Activated T-cell treated with anti-CD3 and anti-CD28 coated beads for 24 hours (primary cell): ENCODE results near the gene ZFP92.
"Not testable (repeated sequence)": the region's sequence is repeated elsewhere in the genome, so short reads cannot be mapped to it uniquely, and the experiment has no call there.

Source experiments
- DNase-seq: peaks from one replicate; pipeline ENCODE4 v3.0.0-alpha.2; 2020; ENCODE audit warnings: low read depth

ZFP92 gene

DNA sequence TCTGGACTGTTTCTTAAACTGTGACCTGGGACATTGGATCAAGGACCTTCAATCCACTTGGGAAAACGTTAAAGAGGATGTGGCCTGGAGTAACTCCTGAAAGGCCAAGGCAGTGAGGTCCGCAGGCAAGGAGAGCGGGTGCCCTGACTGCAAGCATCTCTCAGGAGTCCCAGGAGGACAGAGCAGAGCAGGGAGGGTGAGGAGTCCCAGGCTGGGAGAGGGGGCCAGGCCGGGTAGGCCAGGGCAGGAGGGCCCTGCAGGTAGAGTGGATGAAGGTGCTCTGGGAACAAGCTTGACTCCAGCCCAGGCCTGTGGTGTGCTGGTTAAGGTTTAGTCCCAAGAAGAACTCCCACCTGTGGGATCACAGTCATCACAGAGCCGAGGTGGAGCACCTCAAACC is 23.9 kb upstream of the ZFP92 start:
- DNase-seq, result no peak

DNA sequence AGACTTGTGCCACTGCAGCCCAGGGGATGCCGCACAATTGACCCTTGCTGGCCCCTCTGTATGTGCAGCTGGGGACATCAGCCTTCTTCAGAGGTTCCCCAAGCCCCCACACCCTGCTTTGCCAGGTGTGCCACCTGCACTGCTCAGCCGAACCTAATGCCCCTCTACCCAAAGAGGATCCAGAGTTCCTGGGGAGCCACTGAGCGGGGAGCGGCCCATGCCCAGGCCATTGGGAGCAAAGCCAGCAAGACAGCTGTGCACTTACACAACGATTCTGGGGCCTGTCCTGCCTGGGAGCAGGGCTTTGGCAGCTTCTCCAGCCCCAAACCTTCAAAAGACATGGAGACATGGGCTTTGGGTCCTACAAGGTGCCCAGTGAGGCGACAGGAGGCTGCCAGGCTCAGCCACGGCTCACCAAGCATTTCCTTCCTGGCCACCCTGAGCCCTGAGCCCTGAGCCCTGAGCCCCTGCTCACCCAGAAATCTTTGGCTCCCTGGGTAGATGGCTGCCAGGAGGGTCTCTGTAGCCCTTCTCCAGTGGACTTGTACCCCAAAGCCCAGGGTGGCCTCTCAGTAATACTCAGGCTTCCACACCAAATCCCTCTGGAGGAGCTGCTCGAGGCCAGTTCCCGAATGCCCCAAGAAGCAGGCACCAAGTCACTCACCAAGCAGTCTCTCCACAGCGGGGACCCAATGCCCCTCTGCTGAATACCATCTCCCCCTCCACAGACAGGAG is 23.1 kb upstream of the ZFP92 start:
- no peak for DNase-seq

DNA sequence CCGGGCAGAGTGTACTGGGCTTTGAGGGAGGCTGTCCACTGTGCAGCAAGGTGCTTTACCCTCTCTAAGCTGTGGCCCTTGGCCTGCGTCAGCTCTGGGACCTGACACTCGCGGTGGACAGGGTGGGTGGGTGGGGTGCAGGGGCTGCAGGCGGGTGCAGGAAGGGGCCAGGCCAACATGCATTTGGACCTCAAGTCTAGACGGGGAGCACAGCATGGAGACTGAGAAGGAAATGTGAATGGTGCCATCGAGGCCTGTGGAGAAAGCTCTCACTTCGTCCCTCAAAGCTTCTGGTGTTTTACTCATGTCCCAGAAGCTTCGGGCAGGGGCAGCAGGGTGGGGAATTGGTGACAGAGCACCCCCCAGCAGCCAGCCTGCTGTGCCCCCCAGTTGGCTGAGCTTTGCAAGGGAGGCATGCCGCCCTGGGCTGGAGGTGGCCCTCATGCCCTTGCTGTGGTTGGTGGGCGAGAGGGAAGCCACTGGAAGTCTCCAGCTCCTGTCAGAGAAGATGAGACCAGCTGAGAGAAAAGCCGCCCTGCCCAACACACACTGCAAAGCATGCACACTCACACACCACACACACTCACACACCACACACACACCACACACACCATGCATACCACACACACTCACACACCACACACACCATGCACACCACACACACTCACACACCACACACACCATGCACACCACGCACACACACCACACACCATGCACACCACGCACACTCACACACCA is 22.4 kb upstream of the ZFP92 start:
- no peak for DNase-seq

DNA sequence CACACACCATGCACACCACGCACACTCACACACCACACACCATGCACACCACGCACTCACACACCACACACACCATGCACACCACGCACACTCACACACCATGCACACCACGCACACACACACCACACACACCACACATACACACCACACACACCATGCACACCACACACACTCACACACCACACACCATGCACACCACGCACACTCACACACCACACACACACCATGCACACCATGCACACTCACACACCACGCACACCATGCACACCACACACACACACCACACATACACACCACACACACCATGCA is 21.9 kb upstream of the ZFP92 start:
- not testable (repeated sequence) for DNase-seq

DNA sequence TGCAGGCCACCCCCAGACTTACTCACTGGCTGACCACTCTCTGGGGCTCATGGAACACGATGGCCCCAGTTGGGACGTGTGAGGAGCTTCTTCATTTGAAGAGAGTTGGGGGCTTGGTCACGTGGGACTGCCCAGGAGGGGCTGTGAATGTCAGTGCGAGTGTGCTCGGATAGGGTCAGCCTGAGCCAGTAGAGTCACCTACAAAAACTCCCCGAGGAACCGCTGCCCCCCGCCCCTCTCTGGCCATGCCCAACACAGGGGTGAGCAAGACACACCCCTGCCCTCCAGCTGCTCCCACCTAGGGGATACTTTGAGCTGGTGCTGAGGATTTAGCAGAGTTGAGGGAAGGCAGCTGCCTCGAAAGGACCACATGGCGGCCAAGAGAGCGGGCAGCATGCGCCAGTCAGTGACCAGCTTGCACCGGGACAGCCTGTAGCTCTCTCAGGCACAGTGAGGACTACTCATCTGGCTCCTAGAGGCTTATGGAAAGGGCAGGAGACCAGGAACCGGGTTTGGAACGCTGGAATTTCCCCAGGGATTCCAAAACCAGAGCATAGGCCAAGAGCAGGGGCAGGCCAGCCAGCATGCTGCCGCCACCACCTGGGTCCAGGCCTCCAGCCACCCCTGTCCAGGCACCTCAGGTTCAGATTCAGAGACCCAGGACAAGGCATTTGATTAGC is 18.5 kb upstream of the ZFP92 start:
- no peak for DNase-seq

DNA sequence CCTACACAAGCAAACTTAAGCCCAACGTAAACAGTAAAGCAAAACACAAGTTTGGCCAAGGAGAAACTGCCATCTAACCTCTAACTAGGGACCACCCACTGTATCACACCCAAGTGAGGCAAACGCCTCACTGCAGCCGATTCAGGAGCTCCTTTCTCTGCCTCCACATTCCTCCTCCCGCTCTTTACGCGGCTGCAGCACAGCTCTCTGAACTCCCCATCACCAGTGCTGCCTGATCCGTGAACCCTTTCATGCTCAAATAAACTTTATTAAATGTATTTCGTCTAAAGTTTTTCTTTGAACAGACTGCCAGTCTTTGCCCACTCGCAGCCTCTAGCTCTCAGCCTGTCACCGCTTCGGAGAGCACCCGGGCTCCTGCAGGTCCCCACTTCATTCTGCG is 16.7 kb upstream of the ZFP92 start:
- no peak for DNase-seq

DNA sequence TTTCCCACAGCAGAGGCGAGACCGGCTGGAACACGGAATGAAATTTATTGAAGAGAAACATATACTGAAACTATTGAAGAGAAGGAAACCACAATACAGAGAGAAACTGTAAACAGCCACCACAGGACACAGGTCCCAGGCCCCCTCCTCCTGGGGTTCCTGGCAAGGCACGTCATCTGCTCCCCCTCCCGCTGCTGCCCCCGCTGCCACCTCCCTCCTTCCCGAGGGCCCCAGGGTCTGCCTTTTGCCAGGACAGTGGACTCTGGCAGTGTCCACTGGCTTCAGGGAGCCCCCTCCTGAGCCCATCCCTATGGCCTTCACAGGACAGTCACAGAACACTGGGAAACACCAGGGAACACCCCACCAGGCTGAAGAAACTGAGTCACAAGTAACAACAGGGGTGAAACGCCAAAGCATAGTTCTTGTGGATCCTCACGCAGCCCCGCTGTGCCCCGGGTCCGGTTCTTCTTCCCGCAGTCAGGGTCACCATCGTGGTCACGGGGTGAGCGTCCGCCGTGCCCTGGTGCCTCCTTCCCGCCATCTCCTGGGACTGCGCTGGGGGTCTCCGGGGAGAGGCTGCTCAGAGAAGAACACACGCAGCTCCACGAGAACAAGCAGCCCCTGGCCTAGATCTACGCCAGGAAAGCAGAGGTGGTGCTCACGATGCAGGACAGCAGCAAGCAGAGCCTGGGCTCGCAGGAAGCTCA is 15.5 kb upstream of the ZFP92 start:
- DNase-seq, result no peak

DNA sequence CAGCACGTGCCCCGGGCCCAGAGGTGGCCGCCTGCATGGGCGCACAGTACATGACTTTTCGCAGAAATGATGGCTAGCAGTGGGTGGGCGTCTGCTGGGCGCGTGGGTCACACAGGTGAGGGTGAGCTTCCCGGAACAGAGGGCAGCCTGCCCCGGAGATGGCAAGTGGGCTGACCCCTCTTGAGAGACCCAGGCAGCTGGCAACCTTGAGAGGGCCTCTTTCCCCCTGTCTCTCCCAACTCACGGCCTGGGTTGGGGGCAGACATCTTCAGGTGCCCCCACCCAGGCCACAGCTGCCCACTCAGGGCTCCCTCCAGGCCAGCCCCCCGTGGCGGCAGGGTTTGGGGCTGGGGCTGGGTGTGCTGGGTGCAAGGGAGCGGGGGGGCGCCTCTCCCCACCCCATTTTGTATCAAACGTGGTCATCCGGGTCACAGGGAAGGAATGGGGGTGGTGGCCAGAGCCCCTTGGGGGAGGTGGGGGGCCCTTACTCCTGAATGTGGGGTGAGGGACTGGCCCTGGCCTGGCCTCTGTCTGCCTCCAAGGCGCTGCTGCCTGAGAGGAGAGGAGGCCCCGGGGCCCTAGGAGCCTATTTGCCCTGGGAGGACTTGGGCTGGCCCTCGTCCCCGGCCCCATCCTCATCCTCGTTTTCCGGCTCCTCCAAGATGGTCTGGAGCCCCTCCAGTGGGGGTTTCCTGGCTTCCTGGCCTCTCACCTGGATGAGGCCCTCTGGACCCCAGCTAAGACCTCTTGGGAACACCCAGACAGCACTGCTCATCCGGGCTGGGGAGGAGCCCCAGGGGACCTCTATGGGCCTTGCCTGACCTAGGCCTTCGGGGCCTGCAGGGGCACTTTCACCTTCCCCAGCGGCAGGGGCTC is 14.7 kb upstream of the ZFP92 start:
- DNase-seq, result no peak

DNA sequence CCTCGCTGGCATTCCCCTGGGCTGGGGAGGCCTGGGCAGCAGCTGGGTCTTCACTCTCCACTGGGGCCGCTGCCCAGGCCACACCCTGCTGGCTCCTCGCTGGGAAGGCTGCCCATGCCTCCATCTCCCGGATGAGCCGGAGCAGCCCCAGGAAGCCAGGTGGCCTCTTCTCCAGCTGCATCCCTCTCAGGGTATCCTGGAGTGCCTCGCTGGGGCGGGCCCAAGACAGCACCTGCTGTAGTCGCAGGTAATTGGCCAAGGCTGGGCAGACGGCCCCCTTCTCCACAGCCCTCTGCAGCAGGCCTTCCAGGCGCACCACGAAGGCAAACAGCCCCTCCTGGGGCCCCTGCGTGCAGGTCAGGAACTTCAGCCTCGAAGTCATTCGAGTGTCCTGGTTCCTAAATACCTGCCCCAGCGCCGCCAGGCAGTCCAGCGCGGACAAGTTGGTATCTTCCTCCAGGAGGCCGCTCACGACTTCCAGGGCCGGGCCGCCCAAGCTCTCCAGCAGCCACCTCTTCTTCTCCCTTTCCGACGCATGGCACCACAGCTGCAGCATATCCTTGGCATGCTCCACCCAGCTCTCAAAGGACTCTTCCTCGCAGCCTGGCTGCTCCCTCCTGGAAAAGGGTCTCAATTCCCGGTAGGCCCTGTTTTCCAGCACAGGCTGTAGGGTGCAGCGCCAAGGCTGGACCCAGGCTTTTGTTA is 13.9 kb upstream of the ZFP92 start:
- DNase-seq, result no peak

DNA sequence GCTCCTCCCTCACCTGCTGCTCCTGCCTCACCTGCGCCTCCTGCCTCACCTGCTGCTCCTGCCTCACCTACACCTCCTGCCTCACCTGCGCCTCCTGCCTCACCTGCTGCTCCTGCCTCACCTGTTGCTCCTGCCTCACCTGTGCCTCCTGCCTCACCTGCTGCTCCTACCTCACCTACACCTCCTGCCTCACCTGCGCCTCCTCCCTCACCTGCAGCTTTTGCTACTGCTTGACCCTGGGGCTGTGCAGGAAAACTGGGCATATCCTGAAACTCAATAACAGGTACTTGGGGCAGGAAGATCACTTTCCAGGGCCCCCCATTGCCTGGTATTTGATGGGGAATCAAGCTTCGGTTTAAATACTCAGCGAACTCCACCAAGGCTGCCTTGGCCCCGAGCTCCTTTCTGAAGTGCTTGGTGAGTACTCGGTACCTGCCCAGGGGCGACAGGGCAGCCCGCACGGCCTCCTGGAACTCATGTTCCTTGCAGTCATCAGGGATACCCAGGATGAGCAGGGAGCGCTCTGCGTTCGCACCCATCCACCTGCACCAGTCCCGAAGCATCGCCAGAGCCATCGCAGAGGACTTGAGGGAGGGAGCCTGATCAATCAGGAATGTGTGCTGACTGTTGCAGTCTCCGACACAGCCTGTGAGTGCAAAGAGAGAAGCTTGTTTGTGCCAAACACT is 12.9 kb upstream of the ZFP92 start:
- DNase-seq, result no peak

DNA sequence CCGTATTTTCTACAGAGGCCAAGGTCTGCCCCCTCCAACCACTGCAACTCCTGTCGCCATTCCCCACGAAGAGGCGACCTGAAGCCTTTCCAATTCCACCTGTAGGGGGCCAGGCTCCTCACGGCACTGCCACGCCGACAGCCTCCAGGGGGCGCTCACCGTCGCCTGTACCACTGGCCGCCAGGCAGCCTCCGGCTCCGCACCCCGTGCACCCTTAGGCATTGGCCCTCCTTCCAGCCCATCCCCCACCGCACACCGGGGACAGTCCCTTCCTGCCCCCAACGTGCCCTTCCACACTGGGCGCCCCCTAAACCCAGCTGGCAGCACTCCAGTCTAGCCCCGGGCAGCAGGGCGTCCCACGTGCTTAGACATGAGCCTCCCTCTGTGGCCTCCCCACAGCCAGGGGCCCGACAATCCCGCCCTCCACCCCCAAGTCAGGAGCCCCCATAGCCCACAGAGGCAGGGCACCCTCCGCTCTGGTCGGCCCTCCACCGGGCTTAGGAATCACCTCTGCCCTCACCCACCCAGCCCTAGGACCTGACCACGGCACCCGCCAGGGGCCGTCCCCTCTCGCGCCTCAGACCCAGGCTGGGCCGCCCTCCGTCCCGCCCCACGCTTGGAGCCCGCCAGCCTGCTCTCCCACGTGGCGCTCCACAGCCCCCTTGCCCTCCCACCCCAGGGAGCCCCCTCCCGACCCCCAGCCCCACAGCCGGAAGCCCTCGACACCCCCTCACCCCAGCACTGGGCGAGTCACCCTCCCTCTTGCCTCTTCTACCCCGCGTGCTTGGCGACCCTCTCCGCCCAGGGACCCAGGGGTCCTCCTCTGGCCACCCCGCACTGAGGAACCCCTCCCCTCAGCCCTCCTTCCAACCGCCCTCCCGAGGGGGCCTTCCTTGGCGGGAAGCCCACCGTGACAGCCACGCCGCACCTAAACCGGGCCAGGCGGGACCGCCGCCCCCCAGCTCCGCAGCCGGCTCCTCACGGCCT is 10.8 kb upstream of the ZFP92 start:
- DNase-seq, result peak; percentile 30

DNA sequence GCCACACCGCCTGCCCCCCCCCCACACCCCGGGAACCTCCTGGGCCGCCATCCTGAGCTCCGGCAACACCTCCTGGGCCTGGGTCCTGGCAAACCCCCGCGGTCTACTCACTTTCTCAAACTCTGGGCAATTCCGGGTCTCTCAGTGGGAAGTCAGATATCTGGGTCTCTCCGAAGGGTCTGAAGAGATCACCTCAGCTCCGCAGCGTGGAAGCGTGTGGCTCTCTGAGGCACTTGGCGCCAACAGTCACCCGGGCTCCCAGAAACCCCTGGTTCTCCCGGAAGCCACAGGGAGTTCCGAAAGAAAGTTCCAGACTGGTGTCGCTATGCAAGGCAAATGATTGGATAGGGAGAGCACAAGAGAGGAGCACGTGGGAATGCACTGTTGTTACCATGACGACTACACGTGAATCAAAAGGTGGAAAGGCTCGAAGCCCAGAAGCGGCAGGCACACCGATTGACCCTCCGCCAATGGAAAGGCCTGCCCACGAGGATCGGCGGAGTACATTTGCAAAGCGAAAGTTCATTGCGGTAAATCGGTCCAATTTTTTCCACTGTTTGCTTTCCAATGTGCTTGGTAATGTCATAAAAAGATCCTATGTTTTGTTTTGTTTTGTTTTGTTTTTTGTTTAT is 10.0 kb upstream of the ZFP92 start, which contains the start of gene PNMA6E:
Gene PNMA6E, minus strand, starts transcription at position 218 of the 632 bp plus-strand sequence. CDS start 2,501 bp downstream, outside the sequence.
- no peak for DNase-seq

DNA sequence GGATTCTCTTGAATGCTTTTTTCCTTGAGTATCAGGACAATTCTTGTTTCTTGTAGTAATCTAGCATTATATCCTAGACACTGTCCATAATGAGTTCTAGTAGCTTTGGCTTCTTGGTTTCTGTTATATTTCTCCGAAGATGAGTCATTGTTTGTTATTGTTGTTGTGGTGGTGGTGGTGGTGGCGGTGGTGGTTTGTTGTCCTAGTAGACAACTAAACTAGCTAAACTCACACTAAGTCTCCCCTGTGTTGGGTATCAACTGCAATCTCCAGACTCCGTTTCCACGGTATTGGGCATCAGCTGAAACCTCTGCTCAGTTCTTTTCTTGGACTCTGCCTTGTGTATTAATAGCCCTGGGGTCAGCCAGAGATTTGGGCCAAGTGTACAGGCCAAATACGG is 6.9 kb upstream of the ZFP92 start:
- DNase-seq, result not testable (repeated sequence)

DNA sequence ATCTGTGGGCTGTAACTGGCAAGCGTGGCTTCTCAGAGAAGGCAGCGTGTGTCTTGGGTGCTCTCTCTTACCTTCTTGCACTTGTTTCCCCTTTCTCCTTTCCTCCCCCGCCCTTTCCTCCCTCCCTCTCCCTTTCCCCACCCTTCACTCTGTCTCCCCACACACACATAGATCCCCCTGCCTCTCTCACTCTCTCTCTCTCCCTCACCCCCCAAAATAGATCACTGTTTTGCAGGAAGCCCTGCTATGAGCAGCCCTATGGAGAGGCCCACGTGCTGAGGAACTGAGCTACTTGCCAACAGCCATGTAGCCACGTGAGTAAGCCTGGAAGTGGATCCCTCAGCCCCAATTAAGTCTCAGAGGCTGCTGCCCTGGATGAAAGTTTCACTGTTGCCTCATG is 5.8 kb upstream of the ZFP92 start:
- DNase-seq, result no peak

DNA sequence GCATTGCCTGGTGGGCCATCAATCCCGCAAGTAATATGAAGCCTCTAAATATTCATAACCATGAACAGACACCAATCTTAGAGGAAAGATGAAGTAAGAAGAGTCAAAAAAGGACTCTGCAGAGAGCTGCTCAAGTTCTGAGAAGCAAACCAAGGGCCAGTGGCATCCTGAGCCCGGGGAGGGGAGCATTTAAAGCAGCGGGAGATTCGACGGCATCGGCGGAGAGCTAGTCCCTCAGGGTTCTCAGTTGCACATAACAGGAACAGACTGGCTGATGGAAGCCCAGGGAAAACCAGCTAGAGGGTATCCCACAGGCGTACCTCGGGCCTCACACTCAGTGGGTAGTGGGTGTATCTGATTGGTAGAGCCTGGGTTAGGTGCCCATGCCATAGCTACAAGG is 5.3 kb upstream of the ZFP92 start:
- no peak for DNase-seq

DNA sequence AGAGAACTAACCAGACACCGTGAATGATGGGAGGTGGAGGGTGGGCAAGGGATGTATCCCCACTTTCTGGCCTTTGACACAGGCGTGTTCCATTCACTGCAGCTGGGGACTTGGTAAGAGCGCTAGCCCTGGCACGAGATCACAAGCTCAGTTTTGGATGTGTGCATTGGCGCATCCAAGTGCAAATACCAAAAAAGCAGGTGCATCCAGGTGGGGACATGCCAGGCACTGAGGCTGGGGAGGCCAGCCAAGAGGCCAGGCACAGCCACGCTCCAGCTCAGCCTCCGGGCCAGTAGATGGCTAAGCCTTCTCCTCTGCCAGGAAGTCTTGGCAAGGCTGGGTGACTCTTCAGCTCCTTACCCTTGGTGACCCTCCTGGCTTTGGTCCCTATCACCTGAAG is 4.4 kb upstream of the ZFP92 start:
- no peak for DNase-seq

DNA sequence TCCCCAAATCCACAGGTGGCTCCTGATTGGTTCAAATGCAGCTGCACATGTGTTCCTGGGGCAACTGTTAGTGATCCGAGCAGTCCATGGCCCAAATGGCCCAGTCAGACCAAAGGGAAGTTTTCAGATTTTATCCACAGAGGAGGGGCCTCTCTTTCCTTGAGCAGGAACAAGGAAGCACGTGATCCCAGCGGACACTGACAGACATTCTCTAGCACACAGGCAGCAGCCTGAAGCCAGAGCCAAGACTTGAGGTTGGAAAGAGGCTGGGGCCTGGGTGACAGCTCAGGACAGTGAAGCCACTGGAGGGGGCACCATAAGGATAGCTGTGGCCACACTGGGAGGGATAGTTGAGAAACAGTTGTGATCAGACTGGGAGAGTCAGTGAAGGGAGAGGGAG is 3.5 kb upstream of the ZFP92 start:
- DNase-seq, result no peak

DNA sequence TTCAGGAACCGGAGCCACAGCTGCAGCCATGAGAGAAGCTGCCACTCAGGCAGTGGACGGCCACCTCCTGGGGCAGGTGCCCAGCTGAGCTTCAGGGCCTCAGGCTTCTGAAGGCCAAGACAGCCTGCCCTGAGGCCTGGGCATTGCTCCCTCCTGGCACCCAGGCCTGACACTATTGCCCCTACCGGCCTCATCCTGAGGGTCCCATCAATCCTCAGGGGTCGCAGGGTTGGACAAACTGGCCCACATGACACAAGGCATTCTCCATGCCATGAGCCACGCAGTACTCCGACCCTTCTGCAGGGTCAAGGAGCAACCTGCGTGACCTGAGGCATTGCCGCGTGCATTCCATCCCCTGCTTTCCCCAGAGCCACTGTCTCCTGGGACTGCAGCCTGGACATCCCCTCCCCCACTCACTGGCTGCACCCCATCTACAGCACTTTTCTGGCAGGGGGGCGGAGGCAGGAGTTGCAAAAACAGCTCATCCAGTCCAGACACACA is 3.0 kb upstream of the ZFP92 start:
- no peak for DNase-seq
